ENCODE measurements around the gene KIF5B. TPM values are rescaled to one million over a fixed set of nuclear protein-coding genes. Genes with fewer than 3 reads are reported as not detected.

KIF5B gene
- total RNA-seq, 4 donors from 2014 or later, result 118 to 162 (median 144) TPM

- H3K9me3 ChIP-seq, result no peaks in the 10 kb centered on the region
- H3K27me3 ChIP-seq, result no peaks in the 10 kb centered on the region
- TF ChIP-seq EP300 (IDR thresholded peaks at IDR 0.05), result no peak
- TF ChIP-seq POLR2A (IDR thresholded peaks at IDR 0.05), result no peak
- no peak for TF ChIP-seq CTCF (IDR thresholded peaks at IDR 0.05)
- 64 to 71% methylated on average over 6 of the region's 6 CpGs for WGBS, 2 donors
- H3K27ac ChIP-seq, result no peak overlapping the region
- H3K4me1 ChIP-seq, result no peaks in the 10 kb centered on the region
- H3K4me3 ChIP-seq, result no peak overlapping the region
- H3K36me3 ChIP-seq, result no peaks in the 10 kb centered on the region
- DNase-seq (ENCODE audit: low spot score in 2 of 2), result no peak
Measured at GRCh38 chr10:32084185-32084851, 28.1 kb upstream of the KIF5B start.

- no peak overlapping the region for H3K4me3 ChIP-seq
- WGBS, 2 donors, result 63% methylated on average over 6 of the region's 6 CpGs
Measured at GRCh38 chr10:32077896-32078485, 21.8 kb upstream of the KIF5B start.

DNA sequence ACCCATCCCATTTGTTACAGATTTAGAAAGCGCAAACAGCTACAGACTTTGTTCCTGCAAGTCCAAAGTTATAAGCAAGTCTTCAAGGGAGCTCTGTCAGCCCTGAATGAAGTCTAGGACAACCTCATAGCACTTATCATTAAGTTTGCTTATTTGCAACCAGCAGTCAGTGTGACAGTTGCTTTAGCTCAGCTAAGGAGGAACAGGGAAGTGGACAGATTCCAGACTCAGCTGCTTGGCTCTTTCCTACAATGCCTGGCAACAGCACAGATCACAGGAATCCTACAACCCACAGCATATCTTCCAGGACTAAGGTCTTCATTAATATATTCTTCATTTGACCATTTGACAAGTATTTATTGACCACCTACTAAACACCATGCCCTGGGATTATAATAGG is 17.4 kb upstream of the KIF5B start:
- Histone ChIP-seq H3K4me3 (no peak overlapping the region), H3K27ac (no peak overlapping the region)

More at GRCh38 chr10:32077896-32078485, 21.8 kb upstream of the KIF5B start:
- H3K27me3 ChIP-seq, result no peaks in the 10 kb centered on the region
- DNase-seq (ENCODE audit: low spot score in 2 of 2), result no peak
- H3K4me1 ChIP-seq, result no peaks in the 10 kb centered on the region
- H3K27ac ChIP-seq, result no peak overlapping the region
- no peaks in the 10 kb centered on the region for H3K9me3 ChIP-seq
- TF ChIP-seq CTCF (IDR thresholded peaks at IDR 0.05) (no peak), POLR2A (IDR thresholded peaks at IDR 0.05) (no peak), EP300 (IDR thresholded peaks at IDR 0.05) (no peak)
- H3K36me3 ChIP-seq, result no peaks in the 10 kb centered on the region

DNA sequence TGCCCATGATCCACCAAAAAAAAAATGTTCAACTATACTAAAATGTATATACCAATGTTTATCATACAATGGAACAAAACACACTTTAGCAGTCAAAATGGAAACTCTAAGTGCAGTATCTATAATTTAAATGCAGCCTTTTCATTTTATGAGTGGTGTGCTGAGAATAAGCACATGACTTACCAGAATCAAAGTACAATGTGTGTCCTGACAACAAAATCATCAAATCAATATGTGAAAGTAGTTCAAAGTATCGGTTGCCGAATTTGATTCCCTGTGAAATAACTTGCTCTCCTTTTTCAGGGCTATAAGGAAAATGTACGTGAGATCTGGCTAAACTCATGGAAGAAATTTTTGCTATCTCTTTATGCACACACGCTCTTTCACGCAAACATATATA is 16.9 kb upstream of the KIF5B start:
- H3K9me3 ChIP-seq, result no peaks in the 10 kb centered on the region
- no peaks in the 10 kb centered on the region for H3K4me1 ChIP-seq
- DNase-seq (ENCODE audit: low spot score in 2 of 2), result no peak
- H3K27me3 ChIP-seq, result no peaks in the 10 kb centered on the region
- TF ChIP-seq CTCF (IDR thresholded peaks at IDR 0.05) (no peak), EP300 (IDR thresholded peaks at IDR 0.05) (no peak), POLR2A (IDR thresholded peaks at IDR 0.05) (no peak)
- 91 to 100% methylated on average over 5 of the region's 5 CpGs for WGBS, 2 donors
- H3K27ac ChIP-seq, result no peak overlapping the region
- no peaks in the 10 kb centered on the region for H3K36me3 ChIP-seq
- no peak overlapping the region for H3K4me3 ChIP-seq

More for the DNA sequence above, 17.4 kb upstream of the KIF5B start:
- WGBS, 2 donors, result 91 to 98% methylated on average over 1 of the region's 1 CpG
- TF ChIP-seq CTCF (IDR thresholded peaks at IDR 0.05) (no peak), POLR2A (IDR thresholded peaks at IDR 0.05) (no peak), EP300 (IDR thresholded peaks at IDR 0.05) (no peak)
- no peak for DNase-seq (ENCODE audit: low spot score in 2 of 2)
- no peaks in the 10 kb centered on the region for H3K27me3 ChIP-seq
- H3K4me1 ChIP-seq, result no peaks in the 10 kb centered on the region
- H3K36me3 ChIP-seq, result no peaks in the 10 kb centered on the region
- H3K9me3 ChIP-seq, result no peaks in the 10 kb centered on the region

DNA sequence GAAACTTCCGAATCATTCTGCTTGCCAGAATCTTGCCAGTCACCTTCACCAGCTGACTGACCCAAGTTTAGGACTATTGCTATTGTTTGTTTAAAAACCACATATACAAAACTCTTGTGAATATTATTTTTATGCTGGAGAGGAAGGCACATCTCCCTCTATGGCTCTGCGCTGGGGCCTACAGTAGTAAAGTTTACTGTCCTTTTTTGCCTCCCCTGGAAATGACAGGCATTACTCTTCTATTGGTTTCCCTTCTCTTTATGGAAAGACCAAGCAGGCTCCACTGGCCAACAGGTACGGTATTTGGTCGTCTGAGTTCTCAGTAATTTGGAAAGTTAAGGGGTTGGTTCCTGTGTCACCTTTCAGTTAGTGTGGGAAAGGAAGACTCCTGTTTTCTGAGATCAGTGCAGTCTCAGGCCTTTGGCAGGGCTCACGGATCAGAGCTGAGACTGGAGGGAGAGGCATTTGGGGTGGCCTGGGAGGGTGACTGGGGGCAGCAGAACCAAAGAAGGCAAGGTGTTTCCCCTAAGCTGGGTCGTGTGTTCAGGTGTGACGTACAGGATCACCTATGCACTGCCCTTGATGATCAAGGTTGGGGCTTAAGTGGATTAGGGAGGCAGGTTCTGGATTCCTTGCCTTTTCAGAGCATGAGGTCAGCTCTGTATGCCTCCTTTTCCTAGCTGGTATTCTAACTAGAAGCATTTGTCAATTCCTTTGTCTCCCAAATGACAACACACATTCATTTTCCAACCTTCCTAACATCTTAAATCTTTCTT is 16.0 kb upstream of the KIF5B start:
- TF ChIP-seq CTCF (IDR thresholded peaks at IDR 0.05) (no peak), EP300 (IDR thresholded peaks at IDR 0.05) (no peak), POLR2A (IDR thresholded peaks at IDR 0.05) (no peak)
- no peak overlapping the region for H3K27ac ChIP-seq
- no peaks in the 10 kb centered on the region for H3K36me3 ChIP-seq
- DNase-seq (ENCODE audit: low spot score in 2 of 2), result no peak
- 83 to 87% methylated on average over 7 of the region's 7 CpGs for WGBS, 2 donors
- H3K9me3 ChIP-seq, result no peaks in the 10 kb centered on the region
- no peak overlapping the region for H3K4me3 ChIP-seq
- no peaks in the 10 kb centered on the region for H3K4me1 ChIP-seq
- H3K27me3 ChIP-seq, result no peaks in the 10 kb centered on the region
